HepG2 (cell line): Measurements from ENCODE around the gene TCFL5. TPM values are rescaled to one million over a fixed set of nuclear protein-coding genes. Genes with fewer than 3 reads are reported as not detected.

Experiments
- GATAD2A ChIP-seq: IDR thresholded peaks from 2 replicates; pipeline ENCODE4 v1.6.1; 2016
- NONO ChIP-seq, 2 experiments: fragments of 450-650 bp in 1 of 2; sonication (generic) in 1 of 2; formaldehyde crosslinking in 1 of 2; IDR thresholded peaks in 1 of 2; conservative IDR thresholded peaks in 1 of 2; 2 replicates each; pipeline versions ENCODE4 v1.6.1 to v1.8.0; 2017 to 2022; ENCODE audit warnings: mild to moderate bottlenecking in 1 of 2, missing genetic modification reagents in 1 of 2, moderate library complexity in 1 of 2
- SPEN ChIP-seq: sonication (generic); formaldehyde crosslinking; IDR thresholded peaks from 2 replicates; pipeline ENCODE4 v1.5.1; 2020; ENCODE audit warnings: low read depth, mild to moderate bottlenecking, missing genetic modification reagents
- STAG1 ChIP-seq: sonication (generic); formaldehyde crosslinking; IDR thresholded peaks from 2 replicates; pipeline ENCODE4 v1.4.0; 2020; ENCODE audit warnings: missing genetic modification reagents
- ZIK1 ChIP-seq: sonication (generic); formaldehyde crosslinking; IDR thresholded peaks from 2 replicates; pipeline ENCODE4 v1.5.0; 2020; ENCODE audit warnings: mild to moderate bottlenecking, low read depth, missing genetic modification reagents, borderline replicate concordance
- ZMYM4 ChIP-seq: sonication (generic); formaldehyde crosslinking; IDR thresholded peaks from 2 replicates; pipeline ENCODE4 v1.8.1; 2023; ENCODE audit warnings: mild to moderate bottlenecking, missing genetic modification reagents
- ZNF232 ChIP-seq: sonication (generic); formaldehyde crosslinking; IDR thresholded peaks from 2 replicates; pipeline ENCODE4 v1.4.0; 2020; ENCODE audit warnings: missing genetic modification reagents, borderline replicate concordance
- polyA plus RNA-seq, 8 experiments: library from polyadenylated mRNA; depleted of rRNA in 3 of 8; stranded (reverse) in 7 of 8; unstranded in 1 of 8; fragments of >200 nt; fragmentation: Illumina TruSeq in 4 of 8; extraction: Trizol in 4 of 8; gene quantifications; 2 replicates each; pipeline versions ENCODE4 v1.2.1 to v1.2.3, GENCODE V29; 2011 to 2016; ENCODE audit warnings: low read depth in 4 of 8, missing spikeins in 1 of 8, mixed read lengths in 1 of 8; ENCODE audit not compliant: insufficient read depth in 1 of 8
- total RNA-seq, 5 experiments: library from RNA; depleted of rRNA; stranded (reverse); fragments of >200 nt; fragmentation: Illumina TruSeq; extraction: Trizol; gene quantifications; 2 replicates each; pipeline ENCODE4 v1.2.3, GENCODE V29; 2016; ENCODE audit warnings: low read depth in 1 of 5
- TF ChIP-seq, protein P1 (sequence below), 2 experiments: fragments of 450-650 bp in 1 of 2; sonication (generic) in 1 of 2; formaldehyde crosslinking in 1 of 2; IDR thresholded peaks; 2 replicates each; pipeline versions ENCODE4 v1.6.1 to v1.8.0; 2016 to 2022; ENCODE audit warnings: antibody characterized with exemption in 1 of 2, mild to moderate bottlenecking in 1 of 2, missing genetic modification reagents in 1 of 2
- TF ChIP-seq, protein P2 (sequence below): sonication (generic); formaldehyde crosslinking; IDR thresholded peaks from one replicate; pipeline ENCODE4 v1.5.1; 2020; ENCODE audit warnings: mild to moderate bottlenecking, missing genetic modification reagents; ENCODE audit errors: not compliant biosample characterization

TCFL5 gene
- total and polyA plus RNA-seq, 2 of the 13 experiments (the other 11 are each of a cell fraction or from before 2014, with no cell fraction given), result 14.8 to 20.0 TPM

DNA sequence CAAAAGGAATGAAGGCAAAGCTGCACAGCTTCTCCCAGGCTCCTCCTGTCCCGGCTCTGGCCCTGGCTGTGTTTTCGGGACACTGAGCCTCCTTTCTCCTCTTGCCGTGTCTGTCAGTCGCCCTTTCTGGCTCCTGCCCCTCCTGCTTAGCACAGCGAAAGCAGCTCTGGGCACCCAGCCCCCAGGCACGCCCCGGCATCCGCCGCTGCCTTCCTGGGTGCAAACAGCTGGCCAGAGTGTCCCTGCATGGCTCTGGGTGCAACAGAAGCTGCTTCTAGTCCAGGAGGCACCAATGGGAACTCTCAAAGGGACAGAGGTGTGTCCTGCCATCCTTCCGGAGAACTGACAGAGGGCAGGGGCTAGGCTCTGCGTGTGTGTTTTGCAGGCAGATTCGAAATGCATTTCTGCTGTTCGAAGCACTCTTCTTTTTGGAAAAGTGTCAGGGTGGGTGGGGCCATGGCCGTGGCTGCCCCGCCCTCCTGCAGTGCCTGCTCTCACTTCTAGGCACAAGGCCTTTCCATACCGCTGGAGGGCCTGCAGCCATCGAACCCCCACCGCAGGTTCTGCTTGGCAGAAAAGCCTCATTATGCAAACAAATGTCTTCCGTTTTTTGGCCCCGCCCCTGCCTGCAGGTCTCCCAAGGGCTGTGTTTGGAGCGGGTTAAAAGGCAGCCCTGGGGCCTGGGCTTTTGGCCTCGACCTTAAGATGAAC lies 29.3 kb downstream of the TCFL5 start (continued):
- TF ChIP-seq, protein P1, sequence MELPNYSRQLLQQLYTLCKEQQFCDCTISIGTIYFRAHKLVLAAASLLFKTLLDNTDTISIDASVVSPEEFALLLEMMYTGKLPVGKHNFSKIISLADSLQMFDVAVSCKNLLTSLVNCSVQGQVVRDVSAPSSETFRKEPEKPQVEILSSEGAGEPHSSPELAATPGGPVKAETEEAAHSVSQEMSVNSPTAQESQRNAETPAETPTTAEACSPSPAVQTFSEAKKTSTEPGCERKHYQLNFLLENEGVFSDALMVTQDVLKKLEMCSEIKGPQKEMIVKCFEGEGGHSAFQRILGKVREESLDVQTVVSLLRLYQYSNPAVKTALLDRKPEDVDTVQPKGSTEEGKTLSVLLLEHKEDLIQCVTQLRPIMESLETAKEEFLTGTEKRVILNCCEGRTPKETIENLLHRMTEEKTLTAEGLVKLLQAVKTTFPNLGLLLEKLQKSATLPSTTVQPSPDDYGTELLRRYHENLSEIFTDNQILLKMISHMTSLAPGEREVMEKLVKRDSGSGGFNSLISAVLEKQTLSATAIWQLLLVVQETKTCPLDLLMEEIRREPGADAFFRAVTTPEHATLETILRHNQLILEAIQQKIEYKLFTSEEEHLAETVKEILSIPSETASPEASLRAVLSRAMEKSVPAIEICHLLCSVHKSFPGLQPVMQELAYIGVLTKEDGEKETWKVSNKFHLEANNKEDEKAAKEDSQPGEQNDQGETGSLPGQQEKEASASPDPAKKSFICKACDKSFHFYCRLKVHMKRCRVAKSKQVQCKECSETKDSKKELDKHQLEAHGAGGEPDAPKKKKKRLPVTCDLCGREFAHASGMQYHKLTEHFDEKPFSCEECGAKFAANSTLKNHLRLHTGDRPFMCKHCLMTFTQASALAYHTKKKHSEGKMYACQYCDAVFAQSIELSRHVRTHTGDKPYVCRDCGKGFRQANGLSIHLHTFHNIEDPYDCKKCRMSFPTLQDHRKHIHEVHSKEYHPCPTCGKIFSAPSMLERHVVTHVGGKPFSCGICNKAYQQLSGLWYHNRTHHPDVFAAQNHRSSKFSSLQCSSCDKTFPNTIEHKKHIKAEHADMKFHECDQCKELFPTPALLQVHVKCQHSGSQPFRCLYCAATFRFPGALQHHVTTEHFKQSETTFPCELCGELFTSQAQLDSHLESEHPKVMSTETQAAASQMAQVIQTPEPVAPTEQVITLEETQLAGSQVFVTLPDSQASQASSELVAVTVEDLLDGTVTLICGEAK (IDR thresholded peaks at IDR 0.05), result no peak
- TF ChIP-seq, protein P1 (CRISPR knock-in tag; IDR thresholded peaks at IDR 0.05), result peak; percentile 13; the same call in 1 of the 2 replicates
- TF ChIP-seq ZNF232 (CRISPR knock-in tag), result no peak
- no peak for TF ChIP-seq NONO (IDR thresholded peaks at IDR 0.05)
- no peak for TF ChIP-seq NONO (CRISPR knock-in tag; conservative IDR thresholded peaks at IDR 0.05)
- TF ChIP-seq ZMYM4 (CRISPR knock-in tag), result no peak
- no peak for TF ChIP-seq SPEN (CRISPR knock-in tag)
- TF ChIP-seq, protein P2, sequence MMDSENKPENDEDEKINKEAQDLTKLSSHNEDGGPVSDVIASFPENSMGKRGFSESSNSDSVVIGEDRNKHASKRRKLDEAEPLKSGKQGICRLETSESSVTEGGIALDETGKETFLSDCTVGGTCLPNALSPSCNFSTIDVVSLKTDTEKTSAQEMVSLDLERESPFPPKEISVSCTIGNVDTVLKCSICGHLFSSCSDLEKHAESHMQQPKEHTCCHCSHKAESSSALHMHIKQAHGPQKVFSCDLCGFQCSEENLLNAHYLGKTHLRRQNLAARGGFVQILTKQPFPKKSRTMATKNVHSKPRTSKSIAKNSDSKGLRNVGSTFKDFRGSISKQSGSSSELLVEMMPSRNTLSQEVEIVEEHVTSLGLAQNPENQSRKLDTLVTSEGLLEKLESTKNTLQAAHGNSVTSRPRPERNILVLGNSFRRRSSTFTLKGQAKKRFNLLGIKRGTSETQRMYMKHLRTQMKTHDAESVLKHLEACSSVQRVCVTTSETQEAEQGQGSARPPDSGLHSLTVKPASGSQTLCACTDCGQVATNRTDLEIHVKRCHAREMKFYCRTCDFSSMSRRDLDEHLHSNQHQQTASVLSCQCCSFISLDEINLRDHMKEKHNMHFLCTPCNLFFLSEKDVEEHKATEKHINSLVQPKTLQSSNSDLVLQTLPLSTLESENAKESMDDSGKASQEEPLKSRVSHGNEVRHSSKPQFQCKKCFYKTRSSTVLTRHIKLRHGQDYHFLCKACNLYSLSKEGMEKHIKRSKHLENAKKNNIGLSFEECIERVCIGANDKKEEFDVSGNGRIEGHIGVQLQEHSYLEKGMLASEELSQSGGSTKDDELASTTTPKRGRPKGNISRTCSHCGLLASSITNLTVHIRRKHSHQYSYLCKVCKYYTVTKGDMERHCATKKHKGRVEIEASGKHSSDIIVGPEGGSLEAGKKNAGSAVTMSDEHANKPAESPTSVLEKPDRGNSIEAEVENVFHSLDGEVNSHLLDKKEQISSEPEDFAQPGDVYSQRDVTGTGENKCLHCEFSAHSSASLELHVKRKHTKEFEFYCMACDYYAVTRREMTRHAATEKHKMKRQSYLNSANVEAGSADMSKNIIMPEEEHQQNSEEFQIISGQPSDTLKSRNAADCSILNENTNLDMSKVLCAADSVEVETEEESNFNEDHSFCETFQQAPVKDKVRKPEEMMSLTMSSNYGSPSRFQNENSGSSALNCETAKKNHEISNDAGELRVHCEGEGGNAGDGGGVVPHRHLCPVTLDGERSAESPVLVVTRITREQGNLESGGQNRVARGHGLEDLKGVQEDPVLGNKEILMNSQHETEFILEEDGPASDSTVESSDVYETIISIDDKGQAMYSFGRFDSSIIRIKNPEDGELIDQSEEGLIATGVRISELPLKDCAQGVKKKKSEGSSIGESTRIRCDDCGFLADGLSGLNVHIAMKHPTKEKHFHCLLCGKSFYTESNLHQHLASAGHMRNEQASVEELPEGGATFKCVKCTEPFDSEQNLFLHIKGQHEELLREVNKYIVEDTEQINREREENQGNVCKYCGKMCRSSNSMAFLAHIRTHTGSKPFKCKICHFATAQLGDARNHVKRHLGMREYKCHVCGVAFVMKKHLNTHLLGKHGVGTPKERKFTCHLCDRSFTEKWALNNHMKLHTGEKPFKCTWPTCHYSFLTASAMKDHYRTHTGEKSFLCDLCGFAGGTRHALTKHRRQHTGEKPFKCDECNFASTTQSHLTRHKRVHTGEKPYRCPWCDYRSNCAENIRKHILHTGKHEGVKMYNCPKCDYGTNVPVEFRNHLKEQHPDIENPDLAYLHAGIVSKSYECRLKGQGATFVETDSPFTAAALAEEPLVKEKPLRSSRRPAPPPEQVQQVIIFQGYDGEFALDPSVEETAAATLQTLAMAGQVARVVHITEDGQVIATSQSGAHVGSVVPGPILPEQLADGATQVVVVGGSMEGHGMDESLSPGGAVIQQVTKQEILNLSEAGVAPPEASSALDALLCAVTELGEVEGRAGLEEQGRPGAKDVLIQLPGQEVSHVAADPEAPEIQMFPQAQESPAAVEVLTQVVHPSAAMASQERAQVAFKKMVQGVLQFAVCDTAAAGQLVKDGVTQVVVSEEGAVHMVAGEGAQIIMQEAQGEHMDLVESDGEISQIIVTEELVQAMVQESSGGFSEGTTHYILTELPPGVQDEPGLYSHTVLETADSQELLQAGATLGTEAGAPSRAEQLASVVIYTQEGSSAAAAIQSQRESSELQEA (CRISPR knock-in tag), result peak; percentile 42
- no peak for TF ChIP-seq ZIK1
- no peak for TF ChIP-seq STAG1 (CRISPR knock-in tag)
- no peak for TF ChIP-seq GATAD2A (CRISPR knock-in tag)
